Trophoblast cell (in vitro differentiated cells and primary cell): ENCODE measurements around the gene BOC.
A peak's percentile ranks its signal among the peaks of the same experiment; 100 is the strongest.

ENCODE experiments used
- DNase-seq, 2 donors: peaks; one replicate each; pipeline ENCODE4 v3.0.0-alpha.2; 2016
- H2AFZ ChIP-seq: 2 replicates; pipeline ENCODE4 v1.6.1; 2013; ENCODE audit warnings: low read length, moderate library complexity, mild to moderate bottlenecking; ENCODE audit not compliant: insufficient read depth, poor library complexity
- H2AK5ac ChIP-seq: 2 replicates; pipeline ENCODE4 v1.6.1; 2013; ENCODE audit warnings: mild to moderate bottlenecking, low read length
- H2BK120ac ChIP-seq: 2 replicates; pipeline ENCODE4 v1.6.1; 2013; ENCODE audit warnings: low read length, mild to moderate bottlenecking, moderate library complexity; ENCODE audit not compliant: insufficient read depth, poor library complexity
- H2BK12ac ChIP-seq: 2 replicates; pipeline ENCODE4 v1.6.1; 2013; ENCODE audit warnings: mild to moderate bottlenecking, low read length, moderate library complexity
- H2BK5ac ChIP-seq: 2 replicates; pipeline ENCODE4 v1.6.1; 2013; ENCODE audit warnings: low read length, low read depth, moderate library complexity, mild to moderate bottlenecking; ENCODE audit not compliant: poor library complexity
- H3K14ac ChIP-seq: 2 replicates; pipeline ENCODE4 v1.6.1; 2013; ENCODE audit warnings: mild to moderate bottlenecking, low read length
- H3K18ac ChIP-seq: 2 replicates; pipeline ENCODE4 v1.6.1; 2013; ENCODE audit warnings: mild to moderate bottlenecking, low read length
- H3K23ac ChIP-seq: 2 replicates; pipeline ENCODE4 v1.6.1; 2013; ENCODE audit warnings: low read length
- H3K27ac ChIP-seq: 2 replicates; pipeline ENCODE4 v1.5.1; 2013; ENCODE audit warnings: low read depth, mild to moderate bottlenecking, inconsistent platforms, low read length, moderate library complexity
- H3K27me3 ChIP-seq: 2 replicates; pipeline ENCODE4 v1.6.1; 2013; ENCODE audit warnings: inconsistent platforms, mild to moderate bottlenecking, low read length, moderate library complexity; ENCODE audit not compliant: insufficient read depth
- H3K36me3 ChIP-seq, 2 experiments: 1 replicate in 1 of 2; 2 replicates in 1 of 2; pipeline ENCODE4 v1.6.1; 2013; ENCODE audit warnings: low read length in 2 of 2, mild to moderate bottlenecking in 2 of 2, moderate library complexity in 1 of 2; ENCODE audit not compliant: insufficient read depth in 2 of 2, control insufficient read depth in 1 of 2
- H3K4ac ChIP-seq: 2 replicates; pipeline ENCODE4 v1.6.1; 2013; ENCODE audit warnings: low read depth, mild to moderate bottlenecking, low read length, moderate library complexity
- H3K4me1 ChIP-seq, 2 experiments: 1 replicate in 1 of 2; 2 replicates in 1 of 2; pipeline ENCODE4 v1.6.1; 2013; ENCODE audit warnings: low read length in 2 of 2, mild to moderate bottlenecking in 2 of 2, moderate library complexity in 1 of 2; ENCODE audit not compliant: insufficient read depth in 2 of 2, control insufficient read depth in 1 of 2
- H3K4me2 ChIP-seq: 2 replicates; pipeline ENCODE4 v1.6.1; 2013; ENCODE audit warnings: inconsistent platforms, mild to moderate bottlenecking, low read length, moderate library complexity
- H3K4me3 ChIP-seq: 2 replicates; pipeline ENCODE4 v1.5.1; 2013; ENCODE audit warnings: mild to moderate bottlenecking, low read depth, low read length, inconsistent platforms
- H3K79me1 ChIP-seq: one replicate; pipeline ENCODE4 v1.6.1; 2013; ENCODE audit warnings: low read length
- H3K79me2 ChIP-seq: 2 replicates; pipeline ENCODE4 v1.6.1; 2013; ENCODE audit warnings: low read length, mild to moderate bottlenecking; ENCODE audit not compliant: control insufficient read depth, insufficient read depth, poor library complexity
- H3K9ac ChIP-seq: 2 replicates; pipeline ENCODE4 v1.6.1; 2013; ENCODE audit warnings: mild to moderate bottlenecking, low read length
- H3K9me3 ChIP-seq: 2 replicates; pipeline ENCODE4 v1.6.1; 2013; ENCODE audit warnings: low read depth, mild to moderate bottlenecking, control low read depth, inconsistent platforms, low read length; ENCODE audit not compliant: insufficient read depth
- H4K12ac ChIP-seq: 2 replicates; pipeline ENCODE4 v1.6.1; 2013; ENCODE audit warnings: low read depth, mild to moderate bottlenecking, low read length, moderate library complexity
- H4K8ac ChIP-seq: 2 replicates; pipeline ENCODE4 v1.6.1; 2013; ENCODE audit warnings: low read depth, mild to moderate bottlenecking, low read length, moderate library complexity
- H4K91ac ChIP-seq: one replicate; pipeline ENCODE4 v1.6.1; 2013; ENCODE audit warnings: low read depth, mild to moderate bottlenecking, low read length, moderate library complexity
- WGBS: extraction: QIAGEN DNeasy Blood & Tissue Kit; methylation state at CpG from one replicate; pipeline ENCODE4 v1.1.7; 2013; ENCODE audit warnings: missing lambda C conversion rate; ENCODE audit not compliant: insufficient read length, insufficient coverage; ENCODE audit errors: extremely low coverage; 5-methylcytosine and 5-hydroxymethylcytosine counted together

Gene BOC

GRCh38 chr3:113275258-113275556, 63.9 kb downstream of the BOC start:
- Histone ChIP-seq H3K4me3 (no peak overlapping the region), H2BK120ac (no peak overlapping the region)
- no peak for DNase-seq

GRCh38 chr3:113275583-113275928, 64.2 kb downstream of the BOC start:
- H4K8ac ChIP-seq: no peak overlapping the region
- no CpG with 5 or more reads among the region's 2 CpGs for WGBS
- no peaks in the 10 kb centered on the region for H3K9me3 ChIP-seq

More at GRCh38 chr3:113275258-113275556, 63.9 kb downstream of the BOC start:
- Histone ChIP-seq H2AFZ (no peak overlapping the region), H3K4ac (no peak overlapping the region), H3K18ac (no peak overlapping the region), H3K9ac (no peak overlapping the region), H3K79me2 (no peaks in the 10 kb centered on the region), H4K91ac (no peak overlapping the region), H4K8ac (no peak overlapping the region), H4K12ac (no peak overlapping the region), H2BK12ac (no peak overlapping the region), H2AK5ac (no peak overlapping the region), H3K79me1 (no peaks in the 10 kb centered on the region), H2BK5ac (no peak overlapping the region), H3K9me3 (no peaks in the 10 kb centered on the region), H3K4me2 (no peak overlapping the region), H3K4me1 (no peaks in the 10 kb centered on the region), H3K36me3 (peaks cover 69 to 87% of the 10 kb centered on the region in 2 experiments), H3K27ac (no peak overlapping the region), H3K14ac (no peak overlapping the region), H3K27me3 (no peaks in the 10 kb centered on the region), H3K23ac (no peak overlapping the region)
- WGBS: no CpG with 5 or more reads among the region's 6 CpGs

GRCh38 chr3:113275929-113276750, 64.8 kb downstream of the BOC start:
- Histone ChIP-seq H2AK5ac (no peak overlapping the region), H3K23ac (no peak overlapping the region), H4K91ac (no peak overlapping the region), H3K79me1 (no peaks in the 10 kb centered on the region), H3K27ac (no peak overlapping the region), H4K12ac (no peak overlapping the region), H3K9me3 (peaks cover 2% of the 10 kb centered on the region), H4K8ac (no peak overlapping the region), H3K9ac (no peak overlapping the region), H3K36me3 (peaks cover 67 to 87% of the 10 kb centered on the region in 2 experiments), H3K4me2 (no peak overlapping the region), H3K4me1 (no peaks in the 10 kb centered on the region), H2AFZ (no peak overlapping the region), H3K4ac (no peak overlapping the region), H3K4me3 (no peak overlapping the region), H3K18ac (no peak overlapping the region), H2BK120ac (no peak overlapping the region), H3K79me2 (no peaks in the 10 kb centered on the region), H3K14ac (no peak overlapping the region), H2BK12ac (no peak overlapping the region), H3K27me3 (no peaks in the 10 kb centered on the region), H2BK5ac (no peak overlapping the region)
- no CpG with 5 or more reads among the region's 16 CpGs for WGBS
- DNase-seq: peak; percentile 6 to 25

More at GRCh38 chr3:113275583-113275928, 64.2 kb downstream of the BOC start:
- H2AK5ac ChIP-seq: no peak overlapping the region
- peaks cover 68 to 87% of the 10 kb centered on the region in 2 experiments for H3K36me3 ChIP-seq
- H3K18ac ChIP-seq: no peak overlapping the region
- no peak overlapping the region for H3K27ac ChIP-seq
- H4K91ac ChIP-seq: no peak overlapping the region
- no peaks in the 10 kb centered on the region for H3K79me2 ChIP-seq
- H3K23ac ChIP-seq: no peak overlapping the region
- no peak overlapping the region for H3K14ac ChIP-seq
- H2BK12ac ChIP-seq: no peak overlapping the region
- no peak overlapping the region for H3K4ac ChIP-seq
- H2AFZ ChIP-seq: no peak overlapping the region
- no peak overlapping the region for H3K4me2 ChIP-seq
- H3K79me1 ChIP-seq: no peaks in the 10 kb centered on the region
- H4K12ac ChIP-seq: no peak overlapping the region
- H2BK120ac ChIP-seq: no peak overlapping the region
- H3K9ac ChIP-seq: no peak overlapping the region
- no peak overlapping the region for H3K4me3 ChIP-seq
- no peak overlapping the region for H2BK5ac ChIP-seq
- no peak for DNase-seq
- H3K4me1 ChIP-seq: no peaks in the 10 kb centered on the region
- no peaks in the 10 kb centered on the region for H3K27me3 ChIP-seq

GRCh38 chr3:113276751-113277080, 65.4 kb downstream of the BOC start:
- Histone ChIP-seq H3K4me3 (no peak overlapping the region), H4K91ac (no peak overlapping the region), H3K4me2 (no peak overlapping the region), H3K9ac (no peak overlapping the region), H3K14ac (no peak overlapping the region), H3K18ac (no peak overlapping the region), H3K9me3 (peaks cover 2% of the 10 kb centered on the region), H4K12ac (no peak overlapping the region), H3K4me1 (no peaks in the 10 kb centered on the region), H3K4ac (no peak overlapping the region), H3K79me1 (no peaks in the 10 kb centered on the region), H3K36me3 (peaks cover 68 to 85% of the 10 kb centered on the region in 2 experiments), H3K23ac (no peak overlapping the region), H3K27ac (no peak overlapping the region), H2BK5ac (no peak overlapping the region), H2BK12ac (no peak overlapping the region), H2AK5ac (no peak overlapping the region), H4K8ac (no peak overlapping the region), H3K27me3 (no peaks in the 10 kb centered on the region), H2BK120ac (no peak overlapping the region), H3K79me2 (no peaks in the 10 kb centered on the region), H2AFZ (no peak overlapping the region)
- WGBS: no CpG with 5 or more reads among the region's 5 CpGs
- no peak for DNase-seq
